ENCODE results near the gene MAST4. TPM values are rescaled to one million over a fixed set of nuclear protein-coding genes. Genes with fewer than 3 reads are reported as not detected.

Gene MAST4
- total and polyA plus RNA-seq, 2 of the 8 experiments (the other 6 are each of a cell fraction or from before 2014, with no cell fraction given), result 1.5 to 2.6 TPM

GRCh38 chr5:66993882-66994281 is 397.7 kb downstream of the MAST4 start:
- FAIRE-seq, result no peak
- Histone ChIP-seq H3K23me2 (ENCODE audit: low read depth, low read length) (no peaks in the 10 kb centered on the region), H3K4me3 (ENCODE audit: extremely low read depth in 1 of 4, insufficient read depth in 2 of 4, low read depth in 3 of 4, low read length in 4 of 4) (no peak overlapping the region)
- TF ChIP-seq MAX (IDR thresholded peaks at IDR 0.05) (no peak), CREB1 (IDR thresholded peaks at IDR 0.05) (no peak), TCF12 (IDR thresholded peaks at IDR 0.05; ENCODE audit: low read depth, low read length) (no peak), POLR2AphosphoS5 (IDR thresholded peaks at IDR 0.05; ENCODE audit: low read depth, low read length) (no peak), E2F6 (IDR thresholded peaks at IDR 0.05) (no peak)

More at GRCh38 chr5:66993882-66994281, 397.7 kb downstream of the MAST4 start:
- Histone ChIP-seq H4K8ac (ENCODE audit: extremely low read depth, insufficient read depth, low read length) (no peak overlapping the region), H3K9ac (replicated peaks in 1 of 4; ENCODE audit: extremely low read depth in 1 of 4, low read depth in 3 of 4, low read length in 3 of 4) (no peak overlapping the region), H3K27me3 (replicated peaks in 1 of 4; ENCODE audit: control insufficient read depth in 3 of 4, extremely low read depth in 1 of 4, insufficient read depth in 3 of 4, low read length in 3 of 4) (no peaks in the 10 kb centered on the region), H3K4me2 (ENCODE audit: insufficient read depth in 1 of 2, low read depth in 2 of 2, low read length in 2 of 2) (no peak overlapping the region), H4K5ac (ENCODE audit: insufficient read length, low read depth, low read length) (no peak overlapping the region), H3K36me3 (ENCODE audit: control insufficient read depth in 2 of 4, insufficient read depth in 4 of 4, low read length in 3 of 4) (no peaks in the 10 kb centered on the region), H2BK20ac (ENCODE audit: low read length) (no peak overlapping the region), H3K4ac (replicated peaks; ENCODE audit: insufficient read length, low read depth, low read length) (no peak overlapping the region), H3K9me3 (ENCODE audit: insufficient read depth in 2 of 2, low read depth in 1 of 2, low read length in 1 of 2) (no peaks in the 10 kb centered on the region), H3K79me1 (ENCODE audit: low read depth, low read length) (no peaks in the 10 kb centered on the region), H4K20me1 (replicated peaks in 1 of 2; ENCODE audit: control insufficient read depth in 1 of 2, insufficient read depth in 2 of 2, low read length in 2 of 2) (no peaks in the 10 kb centered on the region), H3K56ac (replicated peaks; ENCODE audit: insufficient read length, low read depth, low read length) (no peak overlapping the region), H2BK5ac (ENCODE audit: low read depth, low read length) (no peak overlapping the region), H2AK5ac (ENCODE audit: low read depth, low read length) (no peak overlapping the region), H2BK15ac (ENCODE audit: low read length) (no peak overlapping the region), H4K91ac (replicated peaks; ENCODE audit: insufficient read length, low read length) (no peak overlapping the region), H2AFZ (ENCODE audit: low read length) (no peak overlapping the region), H3K23ac (ENCODE audit: insufficient read length) (no peak overlapping the region), H3K79me2 (ENCODE audit: control insufficient read depth in 1 of 2, insufficient read depth in 2 of 2, low read length in 2 of 2) (no peaks in the 10 kb centered on the region), H3K4me1 (replicated peaks in 1 of 4; ENCODE audit: control insufficient read depth in 3 of 4, insufficient read depth in 4 of 4, low read length in 3 of 4) (peaks cover 0 to 4% (median 2%) of the 10 kb centered on the region in 4 experiments; a peak in 3 of 7 replicates), H3K18ac (ENCODE audit: extremely low read depth, low read length) (no peak overlapping the region), H3K27ac (ENCODE audit: low read depth, low read length) (no peak overlapping the region), H2BK120ac (replicated peaks; ENCODE audit: low read depth, low read length) (no peak overlapping the region), H2BK12ac (ENCODE audit: low read depth, low read length) (no peak overlapping the region), H3K14ac (ENCODE audit: insufficient read length) (no peak overlapping the region)
- ChIA-PET POLR2A (ENCODE audit: partially characterized antibody) (interaction anchor here (1.1 to 3.4 kb wide), 2 partner anchors 9 to 12 kb away, joined by 4 to 15 read pairs; no protein-coding TSS in a partner anchor), CTCF (ENCODE audit: partially characterized antibody) (interaction anchor here (0.6 to 1.5 kb wide), 4 partner anchors 10 to 44 kb away, joined by 3 read pairs; no protein-coding TSS in a partner anchor)
- WGBS, 2 experiments (ENCODE audit: extremely low coverage in 1 of 2, insufficient coverage in 1 of 2, insufficient read length in 1 of 2, insufficient replicate concordance in 2 of 2, low coverage in 1 of 2, low lambda C conversion rate in 2 of 2, missing lambda C conversion rate in 1 of 2), result 96% methylated on average over 4 of the region's 4 CpGs; no CpG with 5 or more reads in 1 of the 2 experiments
- no peak for DNase-seq (ENCODE audit: low read depth in 1 of 2, low spot score in 2 of 2)

All from H1 (cell line).